ENCODE data around the gene RERE.
"Not testable (repeated sequence)": the region's sequence is repeated elsewhere in the genome, so short reads cannot be mapped to it uniquely, and the experiment has no call there.

Gene RERE

GRCh38 chr1:8633741-8634501 lies 183.5 kb downstream of the RERE start:
- no peak for DNase-seq (ENCODE audit: low spot score)

- DNase-seq (ENCODE audit: low spot score) = no peak
Observed at GRCh38 chr1:8632102-8632501, 185.3 kb downstream of the RERE start.

GRCh38 chr1:8631163-8631562 lies 186.3 kb downstream of the RERE start:
- no peak for DNase-seq (ENCODE audit: low spot score)

GRCh38 chr1:8629241-8630091 lies 188.0 kb downstream of the RERE start:
- DNase-seq (ENCODE audit: low spot score) = no peak

GRCh38 chr1:8628606-8629005 lies 188.8 kb downstream of the RERE start:
- DNase-seq (ENCODE audit: low spot score) = no peak

GRCh38 chr1:8627728-8628127 lies 189.7 kb downstream of the RERE start:
- DNase-seq (ENCODE audit: low spot score) = no peak

GRCh38 chr1:8625981-8626898 lies 191.2 kb downstream of the RERE start:
- no peak for DNase-seq (ENCODE audit: low spot score)

- no peak for DNase-seq (ENCODE audit: low spot score)
Observed at GRCh38 chr1:8625491-8625890, 191.9 kb downstream of the RERE start.

GRCh38 chr1:8623651-8624192 lies 193.7 kb downstream of the RERE start:
- not testable (repeated sequence) for DNase-seq (ENCODE audit: low spot score)

GRCh38 chr1:8621785-8622348 lies 195.6 kb downstream of the RERE start:
- DNase-seq (ENCODE audit: low spot score) = not testable (repeated sequence)

- DNase-seq (ENCODE audit: low spot score) = not testable (repeated sequence)
Observed at GRCh38 chr1:8621034-8621582, 196.3 kb downstream of the RERE start.

- DNase-seq (ENCODE audit: low spot score) = not testable (repeated sequence)
Observed at GRCh38 chr1:8619917-8620502, 197.4 kb downstream of the RERE start.

GRCh38 chr1:8619419-8619818 lies 198.0 kb downstream of the RERE start:
- DNase-seq (ENCODE audit: low spot score) = not testable (repeated sequence)

GRCh38 chr1:8616791-8617190 lies 200.6 kb downstream of the RERE start:
- DNase-seq (ENCODE audit: low spot score) = not testable (repeated sequence)

GRCh38 chr1:8611634-8612515 lies 205.6 kb downstream of the RERE start:
- DNase-seq (ENCODE audit: low spot score) = not testable (repeated sequence)

GRCh38 chr1:8607906-8608305 lies 209.5 kb downstream of the RERE start:
- DNase-seq (ENCODE audit: low spot score) = no peak

- peak; percentile 15 for DNase-seq (ENCODE audit: low spot score)
Observed at GRCh38 chr1:8604041-8604945, 213.1 kb downstream of the RERE start.

GRCh38 chr1:8603220-8603616 lies 214.2 kb downstream of the RERE start:
- DNase-seq (ENCODE audit: low spot score) = no peak
